Nephron (organoid): Measurements from ENCODE around the gene DCAF6.

Source experiments
- H3K27ac Mint-ChIP-seq, 3 experiments: 2 replicates each; pipeline ENCODE4 v1.8.0; 2020; ENCODE audit warnings: mixed read lengths in 3 of 3, mild to moderate bottlenecking in 2 of 3, moderate library complexity in 1 of 3
- H3K27me3 Mint-ChIP-seq: 2 replicates; pipeline ENCODE4 v1.8.0; 2021; ENCODE audit warnings: low read depth, mild to moderate bottlenecking, moderate library complexity, mixed read lengths
- H3K36me3 Mint-ChIP-seq: 2 replicates; pipeline ENCODE4 v1.8.0; 2020; ENCODE audit warnings: low read depth, mixed read lengths
- H3K4me1 Mint-ChIP-seq: 2 replicates; pipeline ENCODE4 v1.8.0; 2020; ENCODE audit warnings: mixed read lengths
- H3K4me3 Mint-ChIP-seq, 3 experiments: 2 replicates each; pipeline ENCODE4 v1.8.0; 2020; ENCODE audit warnings: mild to moderate bottlenecking in 3 of 3, mixed read lengths in 3 of 3, moderate library complexity in 2 of 3
- H3K9me3 Mint-ChIP-seq: 2 replicates; pipeline ENCODE4 v1.8.0; 2020; ENCODE audit warnings: mixed read lengths
- TF ChIP-seq, protein P1 (sequence below), 3 experiments: fragments of 200-600 bp; sonication (generic); IDR thresholded peaks; one replicate each; pipeline ENCODE4 v1.5.0; 2021; ENCODE audit warnings: antibody characterized with exemption in 3 of 3; ENCODE audit not compliant: unreplicated experiment in 3 of 3

The DCAF6 gene

DNA sequence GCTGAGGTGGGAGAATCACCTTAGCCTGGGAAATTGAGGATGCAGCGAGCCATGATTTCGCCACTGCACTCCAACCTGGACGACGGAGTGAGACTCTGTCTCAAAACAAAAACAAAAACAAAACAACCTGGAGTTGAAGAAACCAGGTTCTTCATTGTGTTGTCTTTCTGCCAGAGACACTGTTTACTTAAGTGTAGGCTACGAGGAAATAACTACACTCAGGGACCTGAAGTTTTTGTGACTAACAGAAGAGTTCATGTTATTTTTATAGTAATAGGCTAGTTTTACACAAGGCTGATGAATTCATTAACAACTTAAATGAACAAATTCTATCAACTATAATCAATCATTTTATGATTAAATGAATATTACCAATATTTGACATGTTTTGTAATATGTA is 98.9 kb downstream of the DCAF6 start:
- TF ChIP-seq, protein P1, sequence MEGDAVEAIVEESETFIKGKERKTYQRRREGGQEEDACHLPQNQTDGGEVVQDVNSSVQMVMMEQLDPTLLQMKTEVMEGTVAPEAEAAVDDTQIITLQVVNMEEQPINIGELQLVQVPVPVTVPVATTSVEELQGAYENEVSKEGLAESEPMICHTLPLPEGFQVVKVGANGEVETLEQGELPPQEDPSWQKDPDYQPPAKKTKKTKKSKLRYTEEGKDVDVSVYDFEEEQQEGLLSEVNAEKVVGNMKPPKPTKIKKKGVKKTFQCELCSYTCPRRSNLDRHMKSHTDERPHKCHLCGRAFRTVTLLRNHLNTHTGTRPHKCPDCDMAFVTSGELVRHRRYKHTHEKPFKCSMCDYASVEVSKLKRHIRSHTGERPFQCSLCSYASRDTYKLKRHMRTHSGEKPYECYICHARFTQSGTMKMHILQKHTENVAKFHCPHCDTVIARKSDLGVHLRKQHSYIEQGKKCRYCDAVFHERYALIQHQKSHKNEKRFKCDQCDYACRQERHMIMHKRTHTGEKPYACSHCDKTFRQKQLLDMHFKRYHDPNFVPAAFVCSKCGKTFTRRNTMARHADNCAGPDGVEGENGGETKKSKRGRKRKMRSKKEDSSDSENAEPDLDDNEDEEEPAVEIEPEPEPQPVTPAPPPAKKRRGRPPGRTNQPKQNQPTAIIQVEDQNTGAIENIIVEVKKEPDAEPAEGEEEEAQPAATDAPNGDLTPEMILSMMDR (IDR thresholded peaks at IDR 0.05; ENCODE audit: unreplicated experiment in 3 of 3), result no peak
- Mint-ChIP-seq H3K9me3 (no peaks in the 10 kb centered on the region), H3K27me3 (no peaks in the 10 kb centered on the region), H3K4me1 (no peaks in the 10 kb centered on the region), H3K36me3 (peaks cover 14% of the 10 kb centered on the region), H3K27ac (no peak overlapping the region), H3K4me3 (no peak overlapping the region)

DNA sequence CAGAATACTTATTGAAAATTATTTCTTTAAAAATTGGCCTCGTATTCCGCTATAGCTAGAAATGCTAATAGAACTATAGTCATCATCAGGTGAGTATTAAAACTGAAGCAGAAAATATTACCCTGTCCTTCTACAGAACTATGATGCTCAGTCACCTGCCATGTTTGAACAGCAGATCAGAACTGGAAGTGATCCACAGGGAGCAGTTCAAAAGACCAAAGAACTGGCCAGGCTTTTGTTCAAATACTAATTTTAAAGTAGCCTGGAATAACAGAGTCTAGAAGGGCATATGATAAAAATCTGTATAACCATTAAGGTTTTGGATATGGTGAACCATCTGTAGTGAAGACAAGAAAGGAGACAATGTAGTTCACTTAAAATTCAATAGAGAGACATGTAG is 105.9 kb downstream of the DCAF6 start:
- H3K4me3 Mint-ChIP-seq, result no peak overlapping the region
- no peak overlapping the region for H3K27ac Mint-ChIP-seq
- TF ChIP-seq, protein P1 (IDR thresholded peaks at IDR 0.05; ENCODE audit: unreplicated experiment in 3 of 3), result no peak
- peaks cover 37% of the 10 kb centered on the region for H3K36me3 Mint-ChIP-seq
- H3K4me1 Mint-ChIP-seq, result no peaks in the 10 kb centered on the region
- no peaks in the 10 kb centered on the region for H3K27me3 Mint-ChIP-seq
- no peaks in the 10 kb centered on the region for H3K9me3 Mint-ChIP-seq

DNA sequence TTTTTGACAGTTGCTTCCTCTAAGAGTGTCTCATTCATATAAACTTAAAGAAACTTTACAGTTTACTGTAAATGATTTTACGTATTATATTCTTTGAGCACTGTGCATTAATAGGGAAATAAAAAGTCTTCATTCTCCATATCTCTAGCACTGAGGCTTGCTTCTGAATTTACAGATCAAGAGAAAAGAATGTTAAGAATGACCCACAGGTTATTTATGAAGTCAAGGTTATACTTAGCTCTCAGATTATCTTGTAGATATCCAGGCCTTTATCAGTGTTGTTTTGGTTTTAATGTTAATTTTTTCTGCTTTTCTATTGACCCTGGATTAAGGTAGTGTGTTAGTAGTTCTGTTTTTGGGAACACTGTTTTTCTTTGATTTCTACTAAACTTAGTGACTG is 108.8 kb downstream of the DCAF6 start:
- H3K36me3 Mint-ChIP-seq, result peaks cover 39% of the 10 kb centered on the region
- H3K9me3 Mint-ChIP-seq, result no peaks in the 10 kb centered on the region
- H3K4me3 Mint-ChIP-seq, result no peak overlapping the region
- H3K27me3 Mint-ChIP-seq, result no peaks in the 10 kb centered on the region
- H3K27ac Mint-ChIP-seq, result no peak overlapping the region
- TF ChIP-seq, protein P1 (IDR thresholded peaks at IDR 0.05; ENCODE audit: unreplicated experiment in 3 of 3), result no peak
- H3K4me1 Mint-ChIP-seq, result no peaks in the 10 kb centered on the region

DNA sequence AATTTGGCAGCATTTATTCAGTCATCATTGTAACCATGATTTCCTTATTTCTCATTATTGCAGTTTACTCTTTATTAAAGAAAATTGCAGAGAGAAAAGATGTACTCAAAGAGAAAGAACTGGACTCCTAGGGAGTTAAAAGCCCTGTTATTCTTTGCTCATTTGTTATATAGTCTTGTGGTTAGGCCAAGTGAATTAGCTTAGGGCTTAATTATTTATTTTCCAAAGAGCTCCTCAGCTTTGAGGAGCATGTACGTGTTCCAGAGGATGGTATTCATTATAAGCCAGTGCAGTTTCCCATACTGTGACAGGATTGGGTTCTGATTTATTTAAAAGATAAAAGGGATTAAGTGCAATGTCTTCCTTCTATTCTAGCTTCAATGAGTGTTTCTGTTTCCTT is 113.8 kb downstream of the DCAF6 start:
- no peak overlapping the region for H3K27ac Mint-ChIP-seq
- H3K4me1 Mint-ChIP-seq, result no peaks in the 10 kb centered on the region
- TF ChIP-seq, protein P1 (IDR thresholded peaks at IDR 0.05; ENCODE audit: unreplicated experiment in 3 of 3), result no peak
- H3K9me3 Mint-ChIP-seq, result no peaks in the 10 kb centered on the region
- peaks cover 15% of the 10 kb centered on the region for H3K36me3 Mint-ChIP-seq
- H3K27me3 Mint-ChIP-seq, result no peaks in the 10 kb centered on the region
- H3K4me3 Mint-ChIP-seq, result no peak overlapping the region

DNA sequence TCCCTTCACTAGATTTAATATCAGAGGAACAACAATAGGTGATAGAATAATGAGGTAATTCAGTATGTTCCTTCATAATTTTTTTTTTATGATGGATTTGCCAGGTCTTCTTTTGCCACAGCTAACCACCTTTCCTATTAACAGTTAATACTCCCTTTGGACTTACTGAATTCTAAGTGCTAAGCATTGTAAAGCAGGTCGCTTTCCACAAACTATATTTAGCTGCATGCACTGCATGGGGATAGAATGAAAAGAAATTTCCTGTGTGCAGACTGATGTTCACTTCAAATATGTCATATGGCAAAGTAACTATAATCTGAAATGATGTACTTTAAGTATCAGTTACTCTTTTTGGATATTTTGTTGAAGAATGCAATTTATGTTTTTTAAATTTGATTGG is 114.4 kb downstream of the DCAF6 start:
- TF ChIP-seq, protein P1 (IDR thresholded peaks at IDR 0.05; ENCODE audit: unreplicated experiment in 3 of 3), result no peak
- Mint-ChIP-seq H3K27me3 (no peaks in the 10 kb centered on the region), H3K9me3 (no peaks in the 10 kb centered on the region), H3K36me3 (peaks cover 12% of the 10 kb centered on the region), H3K4me1 (no peaks in the 10 kb centered on the region), H3K27ac (no peak overlapping the region), H3K4me3 (no peak overlapping the region)

DNA sequence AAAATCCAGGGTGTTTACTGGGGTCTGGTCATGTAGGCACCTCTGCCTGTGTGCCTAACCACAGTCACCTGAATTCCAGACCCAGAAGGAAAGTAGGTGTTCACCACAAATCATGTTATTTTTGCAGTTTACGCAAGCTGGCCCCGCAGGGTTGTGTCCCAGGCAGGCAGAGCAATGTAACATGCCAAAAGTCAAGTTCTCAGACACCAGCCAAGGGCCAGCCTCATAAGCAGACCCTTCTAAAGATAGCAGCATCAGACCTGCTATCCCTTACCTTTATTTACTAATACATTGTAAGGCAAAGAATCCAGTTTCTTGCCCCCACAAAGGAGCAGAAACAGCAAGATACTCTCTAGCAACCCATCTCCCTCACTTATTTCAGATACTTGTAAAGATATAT is 117.2 kb downstream of the DCAF6 start:
- Mint-ChIP-seq H3K4me1 (no peaks in the 10 kb centered on the region), H3K27me3 (no peaks in the 10 kb centered on the region), H3K27ac (no peak overlapping the region), H3K9me3 (no peaks in the 10 kb centered on the region), H3K36me3 (peaks cover 13% of the 10 kb centered on the region), H3K4me3 (no peak overlapping the region)
- TF ChIP-seq, protein P1 (IDR thresholded peaks at IDR 0.05; ENCODE audit: unreplicated experiment in 3 of 3), result no peak
